Osteoblast (primary cell): ENCODE data around the gene VAMP2. TPM values are rescaled to one million over a fixed set of nuclear protein-coding genes. Genes with fewer than 3 reads are reported as not detected.
A peak's percentile ranks its signal among the peaks of the same experiment; 100 is the strongest.

Source experiments
- DNase-seq: peaks from one replicate; pipeline ENCODE4 v3.0.0; 2011; ENCODE audit warnings: low spot score, mixed read lengths; ENCODE audit not compliant: insufficient read length; ENCODE audit errors: missing footprints
- H2AFZ ChIP-seq: 2 replicates; pipeline ENCODE4 v1.6.0; 2011; ENCODE audit warnings: mild to moderate bottlenecking, low read length
- H3K27ac ChIP-seq: 2 replicates; pipeline ENCODE4 v1.5.1; 2011; ENCODE audit warnings: mild to moderate bottlenecking, low read depth, low read length, moderate library complexity
- H3K27me3 ChIP-seq: 2 replicates; pipeline ENCODE4 v1.6.0; 2012; ENCODE audit warnings: mild to moderate bottlenecking, control low read depth, inconsistent platforms, low read length, moderate library complexity; ENCODE audit not compliant: insufficient read depth
- H3K36me3 ChIP-seq: 2 replicates; pipeline ENCODE4 v1.5.1; 2011; ENCODE audit warnings: mild to moderate bottlenecking, low read length, control low read depth, moderate library complexity; ENCODE audit not compliant: insufficient read depth
- H3K4me1 ChIP-seq: 2 replicates; pipeline ENCODE4 v1.5.1; 2011; ENCODE audit warnings: mild to moderate bottlenecking, low read length, control low read depth, moderate library complexity; ENCODE audit not compliant: insufficient read depth
- H3K4me2 ChIP-seq: 2 replicates; pipeline ENCODE4 v1.6.0; 2011; ENCODE audit warnings: mild to moderate bottlenecking, low read length; ENCODE audit not compliant: insufficient read depth
- H3K4me3 ChIP-seq: fragments of 200-600 bp; sonication (generic); 3 replicates; pipeline ENCODE4 v1.5.1; 2012; ENCODE audit warnings: mild to moderate bottlenecking, low read length, inconsistent platforms; ENCODE audit not compliant: insufficient read depth
- H3K79me2 ChIP-seq: 2 replicates; pipeline ENCODE4 v1.6.0; 2012; ENCODE audit warnings: mild to moderate bottlenecking, low read length, control low read depth, inconsistent platforms; ENCODE audit not compliant: insufficient read depth
- H3K9me3 ChIP-seq: 2 replicates; pipeline ENCODE4 v1.5.1; 2011; ENCODE audit warnings: low read depth, low read length, control low read depth
- H4K20me1 ChIP-seq: 2 replicates; pipeline ENCODE4 v1.6.0; 2012; ENCODE audit warnings: mild to moderate bottlenecking, low read length, control low read depth; ENCODE audit not compliant: insufficient read depth
- CTCF ChIP-seq: IDR thresholded peaks from 2 replicates; pipeline ENCODE4 v1.5.1; 2011; ENCODE audit warnings: mild to moderate bottlenecking, low read depth, low read length, moderate library complexity; ENCODE audit errors: extremely low read depth
- total RNA-seq: library from RNA; depleted of rRNA; stranded (reverse); fragments of >200 nt; gene quantifications from 2 replicates; pipeline ENCODE4 v1.2.3, GENCODE V29; 2012

VAMP2 gene
- total RNA-seq, 1 donor = 5.4 TPM

- Histone ChIP-seq H3K79me2 (peaks cover 41% of the 10 kb centered on the region), H3K27ac (peak overlapping the region; percentile 36), H3K9me3 (no peaks in the 10 kb centered on the region), H4K20me1 (peaks cover 14% of the 10 kb centered on the region), H3K27me3 (no peaks in the 10 kb centered on the region), H2AFZ (no peak overlapping the region), H3K4me1 (peaks cover 47% of the 10 kb centered on the region), H3K4me3 (no peak overlapping the region), H3K36me3 (peaks cover 19% of the 10 kb centered on the region), H3K4me2 (no peak overlapping the region)
- no peak for TF ChIP-seq CTCF
- DNase-seq = peak; percentile 71
Measured at GRCh38 chr17:8160224-8160577, 2.5 kb downstream of the VAMP2 start.

GRCh38 chr17:8159459-8160223 is 3.1 kb downstream of the VAMP2 start:
- Histone ChIP-seq H3K9me3 (no peaks in the 10 kb centered on the region), H3K27me3 (no peaks in the 10 kb centered on the region), H3K4me3 (no peak overlapping the region), H3K4me2 (no peak overlapping the region), H3K79me2 (peaks cover 42% of the 10 kb centered on the region), H3K27ac (peak overlapping the region; percentile 36), H4K20me1 (peaks cover 14% of the 10 kb centered on the region), H3K36me3 (peaks cover 19% of the 10 kb centered on the region), H2AFZ (no peak overlapping the region), H3K4me1 (peaks cover 51% of the 10 kb centered on the region)
- TF ChIP-seq CTCF = no peak
- peak; percentile 63 for DNase-seq

- Histone ChIP-seq H3K4me1 (peaks cover 49% of the 10 kb centered on the region), H4K20me1 (peaks cover 14% of the 10 kb centered on the region), H3K4me3 (no peak overlapping the region), H2AFZ (no peak overlapping the region), H3K79me2 (peaks cover 43% of the 10 kb centered on the region), H3K27ac (peak overlapping the region; percentile 100), H3K27me3 (no peaks in the 10 kb centered on the region), H3K36me3 (peaks cover 19% of the 10 kb centered on the region), H3K4me2 (no peak overlapping the region), H3K9me3 (no peaks in the 10 kb centered on the region)
- TF ChIP-seq CTCF = no peak
- DNase-seq = peak; percentile 87
Measured at GRCh38 chr17:8159032-8159400, 3.7 kb downstream of the VAMP2 start.

GRCh38 chr17:8158267-8159031 is 4.3 kb downstream of the VAMP2 start:
- Histone ChIP-seq H3K4me3 (no peak overlapping the region), H3K27me3 (no peaks in the 10 kb centered on the region), H2AFZ (no peak overlapping the region), H3K27ac (peak overlapping the region; percentile 100), H3K4me1 (peaks cover 49% of the 10 kb centered on the region), H3K36me3 (peaks cover 19% of the 10 kb centered on the region), H4K20me1 (peaks cover 14% of the 10 kb centered on the region), H3K4me2 (peak overlapping the region; percentile 47), H3K9me3 (no peaks in the 10 kb centered on the region), H3K79me2 (peaks cover 43% of the 10 kb centered on the region)
- TF ChIP-seq CTCF = peak; percentile 91
- peak; percentile 98 for DNase-seq
